ENCODE results near the gene SAPCD2.

GRCh38 chr9:137058521-137059234 is 11.7 kb downstream of the SAPCD2 start:
- no peak for TF ChIP-seq CTCF (IDR thresholded peaks at IDR 0.05)
- TF ChIP-seq POLR2A (IDR thresholded peaks at IDR 0.05), result no peak

Measured in right lobe of liver (tissue), 4 donors.